Upper lobe of right lung (tissue), 1 donor: ENCODE data around the gene DOCK6. TPM values are rescaled to one million over a fixed set of nuclear protein-coding genes. Genes with fewer than 3 reads are reported as not detected.
A peak's percentile ranks its signal among the peaks of the same experiment; 100 is the strongest.

ENCODE experiments used
- ATAC-seq: fragments of 200-7000 bp; cut with Tn5 transposase; one replicate; pipeline ENCODE4 v1.9.1; 2020; ENCODE audit warnings: mild to moderate bottlenecking, moderate library complexity
- DNase-seq: peaks from one replicate; pipeline ENCODE4 v3.0.0-alpha.2; 2020
- H3K27ac ChIP-seq: fragments of 200-600 bp; one replicate; pipeline ENCODE4 v1.8.0; 2022
- H3K27me3 ChIP-seq: fragments of 200-600 bp; one replicate; pipeline ENCODE4 v1.8.0; 2022; ENCODE audit warnings: mild to moderate bottlenecking
- H3K36me3 ChIP-seq: fragments of 200-600 bp; one replicate; pipeline ENCODE4 v1.8.0; 2022
- H3K4me1 ChIP-seq: fragments of 200-600 bp; one replicate; pipeline ENCODE4 v1.8.0; 2022
- H3K4me3 ChIP-seq: fragments of 200-600 bp; one replicate; pipeline ENCODE4 v1.8.0; 2022; ENCODE audit warnings: mild to moderate bottlenecking
- H3K9me3 ChIP-seq: fragments of 200-600 bp; one replicate; pipeline ENCODE4 v1.8.0; 2022
- intact Hi-C: fragments of 100-400 bp; cut with DNase I; formaldehyde crosslinking; loops from one replicate; pipeline ENCODE4 v1.11.0; 2022
- total RNA-seq: library from RNA; stranded (reverse); fragmentation: NEBNext Ultra II Directional; extraction: Animal tissue kit (Norgen Biotek cat#: 25700); gene quantifications from one replicate; pipeline ENCODE4 v1.2.1, GENCODE V29; 2021
- TF ChIP-seq, protein P1 (sequence below): fragments of 200-600 bp; IDR thresholded peaks from one replicate; pipeline ENCODE4 v1.8.0; 2022; ENCODE audit warnings: antibody characterized with exemption
- donor health status: DM: no; HTN: yes; CAD: no; lungs with severe emphysema.

The DOCK6 gene
- total RNA-seq, 1 donor from 2014 or later, result 138 TPM

DNA sequence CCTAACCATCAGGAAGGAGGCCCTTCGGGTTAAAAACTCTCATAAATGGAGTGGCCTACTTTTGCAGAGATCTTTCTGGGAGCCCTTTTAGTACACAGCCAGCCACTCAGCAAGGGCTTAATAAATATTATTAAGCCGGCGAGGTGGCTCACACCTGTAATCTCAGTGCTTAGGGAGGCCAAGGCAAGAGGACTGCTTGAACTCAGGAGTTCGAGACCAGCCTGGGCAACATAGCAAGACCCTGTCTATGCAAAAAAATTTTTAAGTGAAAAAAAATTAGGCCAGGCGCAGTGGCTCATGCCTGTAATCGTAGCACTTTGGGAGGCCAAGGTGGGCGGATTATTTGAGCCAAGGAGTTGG lies 64.2 kb downstream of the DOCK6 start:
- H3K36me3 ChIP-seq, result peaks cover 19% of the 10 kb centered on the region
- TF ChIP-seq, protein P1, sequence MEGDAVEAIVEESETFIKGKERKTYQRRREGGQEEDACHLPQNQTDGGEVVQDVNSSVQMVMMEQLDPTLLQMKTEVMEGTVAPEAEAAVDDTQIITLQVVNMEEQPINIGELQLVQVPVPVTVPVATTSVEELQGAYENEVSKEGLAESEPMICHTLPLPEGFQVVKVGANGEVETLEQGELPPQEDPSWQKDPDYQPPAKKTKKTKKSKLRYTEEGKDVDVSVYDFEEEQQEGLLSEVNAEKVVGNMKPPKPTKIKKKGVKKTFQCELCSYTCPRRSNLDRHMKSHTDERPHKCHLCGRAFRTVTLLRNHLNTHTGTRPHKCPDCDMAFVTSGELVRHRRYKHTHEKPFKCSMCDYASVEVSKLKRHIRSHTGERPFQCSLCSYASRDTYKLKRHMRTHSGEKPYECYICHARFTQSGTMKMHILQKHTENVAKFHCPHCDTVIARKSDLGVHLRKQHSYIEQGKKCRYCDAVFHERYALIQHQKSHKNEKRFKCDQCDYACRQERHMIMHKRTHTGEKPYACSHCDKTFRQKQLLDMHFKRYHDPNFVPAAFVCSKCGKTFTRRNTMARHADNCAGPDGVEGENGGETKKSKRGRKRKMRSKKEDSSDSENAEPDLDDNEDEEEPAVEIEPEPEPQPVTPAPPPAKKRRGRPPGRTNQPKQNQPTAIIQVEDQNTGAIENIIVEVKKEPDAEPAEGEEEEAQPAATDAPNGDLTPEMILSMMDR, result no peak
- no peak for DNase-seq
- intact Hi-C loops, result no loop called here
- H3K9me3 ChIP-seq, result no peaks in the 10 kb centered on the region
- H3K27me3 ChIP-seq, result no peaks in the 10 kb centered on the region
- H3K4me1 ChIP-seq, result peaks cover 31% of the 10 kb centered on the region
- peak overlapping the region; percentile 37 for H3K27ac ChIP-seq
- no peak for ATAC-seq
- H3K4me3 ChIP-seq, result peak overlapping the region; percentile 63

DNA sequence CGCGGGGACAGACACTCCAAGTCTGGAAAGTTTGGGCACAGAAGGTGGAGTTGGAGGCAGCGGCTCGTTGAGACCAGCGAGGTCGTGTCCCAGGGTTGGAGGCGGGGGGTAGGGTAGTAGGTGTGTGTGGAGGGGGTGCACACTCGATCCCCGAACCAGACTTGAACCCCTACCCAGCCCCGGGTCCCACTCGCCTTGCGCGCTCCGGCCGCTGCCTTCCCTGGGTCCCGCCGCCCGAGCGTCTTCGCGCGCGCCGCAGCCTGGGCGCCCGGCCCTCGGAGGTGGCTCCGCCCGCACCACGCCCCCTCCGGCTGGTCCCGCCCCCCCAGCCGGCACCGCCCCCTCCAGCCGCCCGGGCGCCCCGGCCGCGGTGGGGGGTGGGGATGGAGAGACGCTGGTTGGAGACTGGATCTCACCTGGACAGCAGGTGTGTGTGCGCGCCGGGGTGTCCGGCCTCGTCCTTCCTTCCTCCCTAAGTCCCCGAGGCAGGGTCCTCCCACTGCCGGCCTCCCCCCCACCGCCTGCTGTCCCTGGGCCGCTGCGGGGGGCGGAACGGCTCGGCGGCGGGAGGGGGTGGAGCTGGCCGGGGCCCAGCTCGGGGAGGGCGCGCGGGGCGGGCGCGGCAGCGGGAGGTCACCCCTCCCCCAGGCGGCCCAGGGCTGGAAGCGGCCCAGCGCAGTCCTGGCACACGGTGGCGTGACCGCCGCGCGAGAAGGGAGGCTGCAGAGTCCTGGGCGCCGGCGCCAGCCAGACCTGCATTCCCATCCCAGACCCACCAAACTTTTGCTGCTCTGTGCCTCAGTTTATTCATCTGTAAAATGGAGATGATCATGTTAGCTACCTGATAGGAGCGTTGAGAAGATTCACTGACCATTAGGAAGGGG lies 64.8 kb downstream of the DOCK6 start, which contains the start of gene KANK2:
KANK2 (minus strand) TSS at position 255 of the 884 bp plus-strand sequence. CDS start 3,034 bp downstream, outside the sequence.
- Histone ChIP-seq H3K27ac (peak within 1 kb of the TSS; percentile 66), H3K36me3 (peaks cover 21% of the 10 kb centered on the region), H3K4me1 (peaks cover 35% of the 10 kb centered on the region), H3K9me3 (no peaks in the 10 kb centered on the region), H3K4me3 (peak within 1 kb of the TSS; percentile 63), H3K27me3 (no peaks in the 10 kb centered on the region)
- peak; percentile 94 for DNase-seq
- peak; percentile 94 for ATAC-seq
- TF ChIP-seq, protein P1, result no peak
- intact Hi-C loops, result no loop called here

DNA sequence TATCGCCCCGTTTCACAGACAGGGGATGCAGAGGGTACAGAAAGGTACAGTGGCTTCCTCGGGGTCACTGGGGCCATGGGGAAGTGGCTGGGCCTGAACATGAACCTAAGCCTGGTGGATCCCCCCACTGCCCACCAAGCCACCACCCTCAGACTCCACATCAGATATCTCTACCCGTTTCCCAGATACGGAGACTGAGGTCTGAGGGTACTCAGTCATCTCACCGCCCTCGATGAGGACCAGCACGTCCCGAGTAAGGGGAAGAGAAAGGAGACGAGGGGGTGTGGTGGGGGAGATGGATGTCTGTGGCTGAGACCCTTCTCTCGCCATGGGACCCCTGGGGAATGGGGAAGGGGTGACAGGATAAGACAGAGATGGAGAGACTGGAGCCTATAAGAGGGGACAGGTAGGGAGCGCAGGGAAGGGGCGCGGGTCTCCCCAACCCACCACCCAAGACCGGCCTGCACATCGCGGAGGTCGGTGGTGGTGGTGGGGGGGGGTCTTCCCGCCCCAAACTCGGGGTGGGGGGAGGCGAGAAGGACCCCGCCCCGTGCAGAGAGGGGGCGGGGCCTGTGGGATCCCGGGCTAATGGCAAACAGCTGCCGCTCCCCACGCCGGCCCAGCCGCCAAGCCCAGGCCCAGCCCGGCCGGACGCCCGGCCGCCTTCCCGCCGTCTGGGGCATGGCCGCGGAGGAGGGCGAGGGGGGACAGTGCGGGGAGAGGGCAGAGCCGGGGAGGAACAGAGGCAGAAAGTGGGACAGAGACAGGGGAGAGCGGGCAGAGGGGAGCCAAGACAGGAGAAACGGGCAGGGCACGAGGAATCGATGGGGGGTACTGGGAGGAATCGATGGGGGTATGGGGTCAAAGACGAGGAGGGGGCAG lies 65.7 kb downstream of the DOCK6 start:
- H3K36me3 ChIP-seq, result peaks cover 28% of the 10 kb centered on the region
- DNase-seq (peak; percentile 77), ATAC-seq (peak; percentile 24)
- H3K27ac ChIP-seq, result peak overlapping the region; percentile 66
- peaks cover 40% of the 10 kb centered on the region for H3K4me1 ChIP-seq
- peak overlapping the region; percentile 63 for H3K4me3 ChIP-seq
- TF ChIP-seq, protein P1, result no peak
- intact Hi-C loops, result no loop called here
- H3K27me3 ChIP-seq, result no peaks in the 10 kb centered on the region
- H3K9me3 ChIP-seq, result no peaks in the 10 kb centered on the region

DNA sequence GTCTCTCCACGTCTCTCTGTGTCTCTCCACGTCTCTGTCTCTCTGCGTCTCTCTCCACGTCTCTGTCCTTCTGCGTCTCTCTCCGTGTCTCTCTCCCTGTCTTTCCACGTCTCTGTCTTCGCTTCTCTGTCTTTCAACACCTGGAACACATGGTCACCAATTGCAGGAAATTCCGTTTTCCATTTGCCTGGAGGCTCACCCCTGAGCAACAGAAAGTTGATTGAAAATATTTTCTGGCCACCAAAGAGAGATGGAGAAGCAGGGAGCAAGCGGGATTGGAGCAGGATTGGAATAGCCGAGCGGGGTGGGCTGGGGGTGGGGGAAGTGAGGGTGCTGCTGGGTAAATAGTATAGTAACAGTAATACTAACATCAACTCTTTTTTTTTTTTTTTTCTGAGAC lies 66.6 kb downstream of the DOCK6 start:
- TF ChIP-seq, protein P1, result no peak
- intact Hi-C loops, result no loop called here
- ATAC-seq, result no peak
- Histone ChIP-seq H3K9me3 (no peaks in the 10 kb centered on the region), H3K4me1 (peaks cover 50% of the 10 kb centered on the region), H3K27me3 (no peaks in the 10 kb centered on the region), H3K27ac (peak overlapping the region; percentile 36), H3K36me3 (peaks cover 38% of the 10 kb centered on the region), H3K4me3 (peak overlapping the region; percentile 63)
- no peak for DNase-seq

DNA sequence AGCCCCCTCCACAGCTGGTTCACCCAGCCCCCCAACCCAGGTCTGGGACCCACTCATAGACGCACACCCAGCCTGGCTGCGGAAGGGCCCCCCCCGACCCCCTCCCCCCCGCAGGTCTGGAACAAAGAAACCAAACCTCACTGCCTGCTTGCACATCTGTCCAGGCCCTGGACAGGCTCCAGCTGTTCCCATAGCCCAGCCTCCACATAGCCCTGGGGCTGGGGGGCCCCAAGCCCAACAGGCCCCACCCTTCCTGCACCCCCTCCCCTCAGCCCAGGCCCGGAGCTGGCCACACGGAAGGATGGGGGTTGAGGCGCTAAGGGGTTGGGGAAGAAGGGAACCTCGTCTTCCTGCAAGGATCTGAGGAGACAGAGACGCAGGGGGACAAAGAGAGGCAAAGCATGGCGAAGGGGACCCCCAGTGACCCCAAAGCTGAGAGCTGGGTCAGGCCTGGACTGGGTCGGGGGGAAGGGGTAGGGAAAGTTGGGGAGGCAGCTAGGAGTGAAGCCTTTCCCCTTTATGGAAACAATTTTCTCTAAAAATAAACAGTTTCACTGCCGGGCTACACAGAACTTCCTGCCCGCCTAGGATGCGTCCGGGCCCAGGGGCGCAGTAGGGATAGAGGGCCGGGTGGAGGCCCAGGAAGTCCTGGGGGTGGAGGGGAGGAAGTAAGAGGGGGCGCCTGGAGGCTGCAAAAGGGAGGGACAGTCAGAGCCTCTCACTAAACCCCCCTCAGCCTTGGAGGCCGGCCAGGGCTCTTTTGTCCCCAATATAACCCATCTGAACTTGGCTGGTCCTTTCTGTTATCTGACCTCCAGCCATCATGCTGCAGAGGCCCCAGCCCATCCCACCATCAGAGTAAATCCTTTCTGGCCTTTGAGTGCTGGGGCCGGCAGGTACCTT lies 67.4 kb downstream of the DOCK6 start:
- Histone ChIP-seq H3K27me3 (no peaks in the 10 kb centered on the region), H3K27ac (peak overlapping the region; percentile 55), H3K9me3 (no peaks in the 10 kb centered on the region), H3K36me3 (peaks cover 43% of the 10 kb centered on the region), H3K4me1 (peaks cover 57% of the 10 kb centered on the region), H3K4me3 (peak overlapping the region; percentile 63)
- intact Hi-C loops, result no loop called here
- ATAC-seq (no peak), DNase-seq (no peak)
- TF ChIP-seq, protein P1, result no peak
